ENCODE measurements around the gene ZC3H18. TPM values are rescaled to one million over a fixed set of nuclear protein-coding genes. Genes with fewer than 3 reads are reported as not detected.

ZC3H18 gene
- polyA plus RNA-seq, 1 donor from 2014 or later: 12.8 TPM

DNA sequence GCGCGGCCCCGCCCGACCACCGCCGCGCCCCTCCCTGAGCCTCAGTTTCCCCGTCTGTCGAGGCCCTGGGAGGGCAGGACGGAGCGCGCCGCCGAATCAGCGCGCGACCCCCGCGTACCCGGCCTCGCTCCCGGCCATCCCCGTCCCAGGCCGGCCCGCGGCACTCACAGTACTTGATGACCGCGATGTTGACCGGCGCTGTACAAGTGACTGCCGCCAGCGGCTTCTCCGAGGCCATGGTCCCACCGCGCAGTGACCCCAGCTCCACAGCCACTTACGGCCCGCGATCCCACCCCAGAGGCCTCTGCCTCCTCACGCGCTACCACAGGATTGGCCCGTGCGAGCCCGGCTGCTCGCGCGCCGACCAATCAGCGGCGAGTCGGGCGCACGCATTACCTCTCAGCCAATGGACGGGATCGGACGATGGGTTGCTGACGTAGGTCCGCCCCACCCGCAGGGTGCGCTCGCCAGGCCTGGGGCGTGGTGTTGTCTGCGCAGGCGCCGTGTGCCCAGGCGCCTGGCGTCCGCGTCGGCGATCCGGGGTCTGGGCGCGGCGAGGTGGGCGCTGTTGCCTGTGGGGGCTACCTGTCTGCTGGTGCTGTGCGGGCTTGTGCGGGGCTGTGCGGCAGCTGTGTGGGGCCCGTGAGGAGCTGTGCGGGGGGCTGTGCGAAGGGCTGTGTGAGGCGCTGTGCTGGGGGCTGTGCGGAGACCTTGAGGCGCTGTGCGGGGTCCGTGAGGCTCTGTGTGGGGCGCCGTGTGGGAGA lies 92.8 kb downstream of the ZC3H18 start, which contains the start of gene MVD:
Gene MVD (minus strand): TSS at position 249 of the 764 bp plus-strand sequence. CDS start 11 bp downstream, at position 238.
- Histone ChIP-seq H3F3A (ENCODE audit: insufficient read depth, low read length, poor library complexity, severe bottlenecking) (no peaks in the 10 kb centered on the region), H2AFZ (ENCODE audit: low read depth, low read length) (peak within 1 kb of the TSS; percentile 93), H3K9me2 (ENCODE audit: insufficient read depth, low read length) (no peaks in the 10 kb centered on the region), H3K9ac (ENCODE audit: low read length) (peak within 1 kb of the TSS; percentile 97), H3K27ac (ENCODE audit: low read length) (peak within 1 kb of the TSS; percentile 94), H3K9me3 (ENCODE audit: low read length) (no peaks in the 10 kb centered on the region), H3K27me3 (ENCODE audit: insufficient read depth, low read depth, low read length) (no peaks in the 10 kb centered on the region), H4K20me1 (ENCODE audit: insufficient read depth) (no peaks in the 10 kb centered on the region), H3K79me2 (replicated peaks; ENCODE audit: insufficient read depth, low read length) (peaks cover 28% of the 10 kb centered on the region), H3K4me2 (ENCODE audit: low read length) (peak within 1 kb of the TSS; percentile 59), H3K36me3 (ENCODE audit: insufficient read depth, low read length) (no peaks in the 10 kb centered on the region), H3K4me3 (ENCODE audit: low read length) (peak within 1 kb of the TSS; percentile 94)
- TF ChIP-seq TAF1 (IDR thresholded peaks at IDR 0.05; ENCODE audit: low read depth): peak; percentile 63
- peak; percentile 39 for TF ChIP-seq SMC3 (conservative IDR thresholded peaks at IDR 0.05; ENCODE audit: poor library complexity)
- TF ChIP-seq, protein P1, sequence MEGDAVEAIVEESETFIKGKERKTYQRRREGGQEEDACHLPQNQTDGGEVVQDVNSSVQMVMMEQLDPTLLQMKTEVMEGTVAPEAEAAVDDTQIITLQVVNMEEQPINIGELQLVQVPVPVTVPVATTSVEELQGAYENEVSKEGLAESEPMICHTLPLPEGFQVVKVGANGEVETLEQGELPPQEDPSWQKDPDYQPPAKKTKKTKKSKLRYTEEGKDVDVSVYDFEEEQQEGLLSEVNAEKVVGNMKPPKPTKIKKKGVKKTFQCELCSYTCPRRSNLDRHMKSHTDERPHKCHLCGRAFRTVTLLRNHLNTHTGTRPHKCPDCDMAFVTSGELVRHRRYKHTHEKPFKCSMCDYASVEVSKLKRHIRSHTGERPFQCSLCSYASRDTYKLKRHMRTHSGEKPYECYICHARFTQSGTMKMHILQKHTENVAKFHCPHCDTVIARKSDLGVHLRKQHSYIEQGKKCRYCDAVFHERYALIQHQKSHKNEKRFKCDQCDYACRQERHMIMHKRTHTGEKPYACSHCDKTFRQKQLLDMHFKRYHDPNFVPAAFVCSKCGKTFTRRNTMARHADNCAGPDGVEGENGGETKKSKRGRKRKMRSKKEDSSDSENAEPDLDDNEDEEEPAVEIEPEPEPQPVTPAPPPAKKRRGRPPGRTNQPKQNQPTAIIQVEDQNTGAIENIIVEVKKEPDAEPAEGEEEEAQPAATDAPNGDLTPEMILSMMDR (IDR thresholded peaks at IDR 0.05; ENCODE audit: poor library complexity, severe bottlenecking): peak; percentile 47
- peak; percentile 24 for TF ChIP-seq RAD21 (conservative IDR thresholded peaks at IDR 0.05)
- TF ChIP-seq MXI1 (conservative IDR thresholded peaks at IDR 0.05; ENCODE audit: poor library complexity, severe bottlenecking): peak; percentile 82
- TF ChIP-seq EZH2 (IDR thresholded peaks at IDR 0.05; ENCODE audit: borderline replicate concordance, insufficient read depth, low read length, poor library complexity, severe bottlenecking): no peak
- TF ChIP-seq, protein P2, sequence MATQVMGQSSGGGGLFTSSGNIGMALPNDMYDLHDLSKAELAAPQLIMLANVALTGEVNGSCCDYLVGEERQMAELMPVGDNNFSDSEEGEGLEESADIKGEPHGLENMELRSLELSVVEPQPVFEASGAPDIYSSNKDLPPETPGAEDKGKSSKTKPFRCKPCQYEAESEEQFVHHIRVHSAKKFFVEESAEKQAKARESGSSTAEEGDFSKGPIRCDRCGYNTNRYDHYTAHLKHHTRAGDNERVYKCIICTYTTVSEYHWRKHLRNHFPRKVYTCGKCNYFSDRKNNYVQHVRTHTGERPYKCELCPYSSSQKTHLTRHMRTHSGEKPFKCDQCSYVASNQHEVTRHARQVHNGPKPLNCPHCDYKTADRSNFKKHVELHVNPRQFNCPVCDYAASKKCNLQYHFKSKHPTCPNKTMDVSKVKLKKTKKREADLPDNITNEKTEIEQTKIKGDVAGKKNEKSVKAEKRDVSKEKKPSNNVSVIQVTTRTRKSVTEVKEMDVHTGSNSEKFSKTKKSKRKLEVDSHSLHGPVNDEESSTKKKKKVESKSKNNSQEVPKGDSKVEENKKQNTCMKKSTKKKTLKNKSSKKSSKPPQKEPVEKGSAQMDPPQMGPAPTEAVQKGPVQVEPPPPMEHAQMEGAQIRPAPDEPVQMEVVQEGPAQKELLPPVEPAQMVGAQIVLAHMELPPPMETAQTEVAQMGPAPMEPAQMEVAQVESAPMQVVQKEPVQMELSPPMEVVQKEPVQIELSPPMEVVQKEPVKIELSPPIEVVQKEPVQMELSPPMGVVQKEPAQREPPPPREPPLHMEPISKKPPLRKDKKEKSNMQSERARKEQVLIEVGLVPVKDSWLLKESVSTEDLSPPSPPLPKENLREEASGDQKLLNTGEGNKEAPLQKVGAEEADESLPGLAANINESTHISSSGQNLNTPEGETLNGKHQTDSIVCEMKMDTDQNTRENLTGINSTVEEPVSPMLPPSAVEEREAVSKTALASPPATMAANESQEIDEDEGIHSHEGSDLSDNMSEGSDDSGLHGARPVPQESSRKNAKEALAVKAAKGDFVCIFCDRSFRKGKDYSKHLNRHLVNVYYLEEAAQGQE (IDR thresholded peaks at IDR 0.05; ENCODE audit: borderline replicate concordance): peak; percentile 76
- TF ChIP-seq EP300 (conservative IDR thresholded peaks at IDR 0.05; ENCODE audit: poor library complexity, severe bottlenecking): peak; percentile 58
- TF ChIP-seq POLR2AphosphoS5 (IDR thresholded peaks at IDR 0.05): peak; percentile 93

DNA sequence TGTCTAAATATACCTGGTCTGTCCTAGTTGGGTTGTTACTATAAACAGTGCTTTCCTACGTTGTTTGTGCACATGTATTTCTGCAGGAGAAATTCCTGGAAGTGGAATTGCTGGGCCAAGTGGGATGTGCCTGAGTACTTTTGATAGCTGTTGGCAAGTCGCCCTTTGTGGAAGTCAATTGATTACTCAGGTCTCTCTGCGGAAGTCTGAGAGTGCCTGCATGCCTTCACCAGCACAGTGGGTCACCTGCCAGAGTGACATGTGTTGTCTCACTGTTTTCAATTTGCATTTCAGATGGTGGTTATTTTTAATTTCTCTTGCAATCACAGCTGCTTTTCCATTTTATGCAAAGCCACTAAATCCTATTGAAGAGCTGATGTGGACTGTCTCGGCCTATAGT lies 94.9 kb downstream of the ZC3H18 start:
- H3K9me2 ChIP-seq (ENCODE audit: insufficient read depth, low read length): no peaks in the 10 kb centered on the region
- no peak overlapping the region for H3K4me3 ChIP-seq (ENCODE audit: low read length)
- no peak for TF ChIP-seq EP300 (conservative IDR thresholded peaks at IDR 0.05; ENCODE audit: poor library complexity, severe bottlenecking)
- no peak for TF ChIP-seq SMC3 (conservative IDR thresholded peaks at IDR 0.05; ENCODE audit: poor library complexity)
- no peak for TF ChIP-seq EZH2 (IDR thresholded peaks at IDR 0.05; ENCODE audit: borderline replicate concordance, insufficient read depth, low read length, poor library complexity, severe bottlenecking)
- TF ChIP-seq, protein P2 (IDR thresholded peaks at IDR 0.05; ENCODE audit: borderline replicate concordance): no peak
- no peak for TF ChIP-seq MXI1 (conservative IDR thresholded peaks at IDR 0.05; ENCODE audit: poor library complexity, severe bottlenecking)
- TF ChIP-seq POLR2AphosphoS5 (IDR thresholded peaks at IDR 0.05): no peak
- TF ChIP-seq TAF1 (IDR thresholded peaks at IDR 0.05; ENCODE audit: low read depth): no peak
- TF ChIP-seq, protein P1 (IDR thresholded peaks at IDR 0.05; ENCODE audit: poor library complexity, severe bottlenecking): no peak
- no peak for TF ChIP-seq RAD21 (conservative IDR thresholded peaks at IDR 0.05)
- no peaks in the 10 kb centered on the region for H3K27me3 ChIP-seq (ENCODE audit: insufficient read depth, low read depth, low read length)
- H3K79me2 ChIP-seq (replicated peaks; ENCODE audit: insufficient read depth, low read length): peaks cover 24% of the 10 kb centered on the region
- H3K9me3 ChIP-seq (ENCODE audit: low read length): no peaks in the 10 kb centered on the region
- H3K9ac ChIP-seq (ENCODE audit: low read length): no peak overlapping the region
- H2AFZ ChIP-seq (ENCODE audit: low read depth, low read length): no peak overlapping the region
- H3K27ac ChIP-seq (ENCODE audit: low read length): no peak overlapping the region
- no peaks in the 10 kb centered on the region for H3F3A ChIP-seq (ENCODE audit: insufficient read depth, low read length, poor library complexity, severe bottlenecking)
- no peak overlapping the region for H3K4me2 ChIP-seq (ENCODE audit: low read length)
- H3K36me3 ChIP-seq (ENCODE audit: insufficient read depth, low read length): no peaks in the 10 kb centered on the region
- H4K20me1 ChIP-seq (ENCODE audit: insufficient read depth): no peaks in the 10 kb centered on the region
